ENCODE data around the gene WDFY4. TPM values are rescaled to one million over a fixed set of nuclear protein-coding genes. Genes with fewer than 3 reads are reported as not detected.

The WDFY4 gene
- total RNA-seq, 1 experiment from 2014 or later: 0.23 TPM

GRCh38 chr10:48818861-48819520 lies 134.3 kb downstream of the WDFY4 start:
- DNase-seq (ENCODE audit: low read depth, low spot score) (no peak), ATAC-seq (no peak)
- H3K9me3 ChIP-seq (ENCODE audit: control insufficient read depth, insufficient read depth, low read depth, low read length): no peaks in the 10 kb centered on the region
- H3K27ac ChIP-seq (ENCODE audit: low read length): no peak overlapping the region
- no TSS peak for BruUV-seq (replicated peaks)
- in situ Hi-C loops (cut with HindIII; ENCODE audit: low pct_unique_long_range_greater_than_20kb, low sequenced_read_pairs): no loop called here
- H3K27me3 ChIP-seq (ENCODE audit: control insufficient read depth, insufficient read depth, low read length): peaks cover 9% of the 10 kb centered on the region
- TF ChIP-seq TCF7L2 (IDR thresholded peaks at IDR 0.05; ENCODE audit: low read depth, low read length) (no peak), POLR2AphosphoS5 (IDR thresholded peaks at IDR 0.05; ENCODE audit: low read depth, low read length) (no peak), CTCF (IDR thresholded peaks at IDR 0.05) (no peak), SIN3A (IDR thresholded peaks at IDR 0.05; ENCODE audit: borderline replicate concordance, insufficient read depth, low read depth, low read length) (no peak)
- TF ChIP-seq, protein P1, sequence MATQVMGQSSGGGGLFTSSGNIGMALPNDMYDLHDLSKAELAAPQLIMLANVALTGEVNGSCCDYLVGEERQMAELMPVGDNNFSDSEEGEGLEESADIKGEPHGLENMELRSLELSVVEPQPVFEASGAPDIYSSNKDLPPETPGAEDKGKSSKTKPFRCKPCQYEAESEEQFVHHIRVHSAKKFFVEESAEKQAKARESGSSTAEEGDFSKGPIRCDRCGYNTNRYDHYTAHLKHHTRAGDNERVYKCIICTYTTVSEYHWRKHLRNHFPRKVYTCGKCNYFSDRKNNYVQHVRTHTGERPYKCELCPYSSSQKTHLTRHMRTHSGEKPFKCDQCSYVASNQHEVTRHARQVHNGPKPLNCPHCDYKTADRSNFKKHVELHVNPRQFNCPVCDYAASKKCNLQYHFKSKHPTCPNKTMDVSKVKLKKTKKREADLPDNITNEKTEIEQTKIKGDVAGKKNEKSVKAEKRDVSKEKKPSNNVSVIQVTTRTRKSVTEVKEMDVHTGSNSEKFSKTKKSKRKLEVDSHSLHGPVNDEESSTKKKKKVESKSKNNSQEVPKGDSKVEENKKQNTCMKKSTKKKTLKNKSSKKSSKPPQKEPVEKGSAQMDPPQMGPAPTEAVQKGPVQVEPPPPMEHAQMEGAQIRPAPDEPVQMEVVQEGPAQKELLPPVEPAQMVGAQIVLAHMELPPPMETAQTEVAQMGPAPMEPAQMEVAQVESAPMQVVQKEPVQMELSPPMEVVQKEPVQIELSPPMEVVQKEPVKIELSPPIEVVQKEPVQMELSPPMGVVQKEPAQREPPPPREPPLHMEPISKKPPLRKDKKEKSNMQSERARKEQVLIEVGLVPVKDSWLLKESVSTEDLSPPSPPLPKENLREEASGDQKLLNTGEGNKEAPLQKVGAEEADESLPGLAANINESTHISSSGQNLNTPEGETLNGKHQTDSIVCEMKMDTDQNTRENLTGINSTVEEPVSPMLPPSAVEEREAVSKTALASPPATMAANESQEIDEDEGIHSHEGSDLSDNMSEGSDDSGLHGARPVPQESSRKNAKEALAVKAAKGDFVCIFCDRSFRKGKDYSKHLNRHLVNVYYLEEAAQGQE (IDR thresholded peaks at IDR 0.05; ENCODE audit: insufficient read depth in 1 of 2, low read depth in 2 of 2, low read length in 1 of 2): no peak
- intact Hi-C loops (cut with micrococcal nuclease; ENCODE audit: unreplicated experiment): no loop called here
- no peak overlapping the region for H3K4me3 ChIP-seq (ENCODE audit: low read depth in 2 of 2, low read length in 2 of 2)
- H3K36me3 ChIP-seq (ENCODE audit: control insufficient read depth, insufficient read depth, low read length): no peaks in the 10 kb centered on the region
- no peaks in the 10 kb centered on the region for H3K4me1 ChIP-seq (ENCODE audit: control insufficient read depth, insufficient read depth, low read length)
- ChIA-PET POLR2A (interaction anchor here (0.6 kb wide), 1 partner anchor 190 kb away, joined by 4 read pairs; no protein-coding TSS in a partner anchor), CTCF (no interaction called here)

DNA sequence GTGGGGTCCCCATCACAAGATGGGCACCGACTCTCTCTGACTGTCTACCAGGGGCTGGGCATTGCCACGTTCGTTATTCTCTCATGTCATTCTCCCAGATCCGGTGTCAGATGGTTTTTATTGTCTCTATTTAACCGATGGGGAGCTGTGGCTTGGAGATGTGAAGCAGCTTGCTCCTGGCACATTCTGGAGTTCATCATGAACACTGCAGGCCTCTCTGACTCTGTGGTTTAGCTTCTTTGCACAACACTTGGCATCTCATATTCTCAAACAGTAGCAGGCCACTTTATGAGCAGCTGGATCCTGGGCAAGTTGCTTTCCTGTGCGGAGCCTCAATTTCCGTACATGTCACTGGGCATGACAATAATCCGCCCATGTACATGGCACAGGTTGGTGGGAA lies 135.1 kb downstream of the WDFY4 start:
- H3K27me3 ChIP-seq (ENCODE audit: control insufficient read depth, insufficient read depth, low read length): peaks cover 9% of the 10 kb centered on the region
- ATAC-seq: no peak
- in situ Hi-C loops (cut with HindIII; ENCODE audit: low pct_unique_long_range_greater_than_20kb, low sequenced_read_pairs): no loop called here
- H3K36me3 ChIP-seq (ENCODE audit: control insufficient read depth, insufficient read depth, low read length): no peaks in the 10 kb centered on the region
- intact Hi-C loops (cut with micrococcal nuclease; ENCODE audit: unreplicated experiment): no loop called here
- POLR2A ChIA-PET: no interaction called here
- no peak for DNase-seq (ENCODE audit: low read depth, low spot score)
- no peaks in the 10 kb centered on the region for H3K9me3 ChIP-seq (ENCODE audit: control insufficient read depth, insufficient read depth, low read depth, low read length)
- TF ChIP-seq, protein P1 (IDR thresholded peaks at IDR 0.05; ENCODE audit: insufficient read depth in 1 of 2, low read depth in 2 of 2, low read length in 1 of 2): no peak
- TF ChIP-seq SIN3A (IDR thresholded peaks at IDR 0.05; ENCODE audit: borderline replicate concordance, insufficient read depth, low read depth, low read length): no peak
- no peak for TF ChIP-seq TCF7L2 (IDR thresholded peaks at IDR 0.05; ENCODE audit: low read depth, low read length)
- no peak for TF ChIP-seq POLR2AphosphoS5 (IDR thresholded peaks at IDR 0.05; ENCODE audit: low read depth, low read length)
- TF ChIP-seq CTCF (IDR thresholded peaks at IDR 0.05): no peak
- CTCF ChIA-PET: no interaction called here
- no TSS peak for BruUV-seq (replicated peaks)
- no peak overlapping the region for H3K27ac ChIP-seq (ENCODE audit: low read length)
- H3K4me1 ChIP-seq (ENCODE audit: control insufficient read depth, insufficient read depth, low read length): no peaks in the 10 kb centered on the region
- no peak overlapping the region for H3K4me3 ChIP-seq (ENCODE audit: low read depth in 2 of 2, low read length in 2 of 2)
